Hepatocyte (in vitro differentiated cells): Measurements from ENCODE around the gene HIVEP1. TPM values are rescaled to one million over a fixed set of nuclear protein-coding genes. Genes with fewer than 3 reads are reported as not detected.

ENCODE experiments used
- DNase-seq: peaks from one replicate; pipeline ENCODE4 v3.0.0-alpha.2; 2016; ENCODE audit warnings: low spot score
- H2AFZ ChIP-seq: fragments of 200-600 bp; sonication (generic); 2 replicates; pipeline ENCODE4 v1.6.0; 2016; ENCODE audit warnings: antibody characterized with exemption, mild to moderate bottlenecking
- H3K27ac ChIP-seq: fragments of 200-600 bp; sonication (generic); 2 replicates; pipeline ENCODE4 v1.5.1; 2016; ENCODE audit warnings: mild to moderate bottlenecking
- H3K27me3 ChIP-seq: fragments of 200-600 bp; sonication (generic); 2 replicates; pipeline ENCODE4 v1.6.1; 2016
- H3K36me3 ChIP-seq: fragments of 200-600 bp; sonication (generic); replicated peaks from 2 replicates; pipeline ENCODE4 v1.5.1; 2016; ENCODE audit warnings: low read depth; ENCODE audit not compliant: insufficient read depth
- H3K4me1 ChIP-seq: fragments of 200-600 bp; sonication (generic); 2 replicates; pipeline ENCODE4 v1.5.1; 2016; ENCODE audit warnings: mild to moderate bottlenecking, moderate library complexity; ENCODE audit not compliant: insufficient read depth
- H3K4me2 ChIP-seq: fragments of 200-600 bp; sonication (generic); 2 replicates; pipeline ENCODE4 v1.6.0; 2016
- H3K4me3 ChIP-seq: fragments of 200-600 bp; sonication (generic); 2 replicates; pipeline ENCODE4 v1.5.1; 2016; ENCODE audit warnings: mild to moderate bottlenecking
- H3K79me2 ChIP-seq: fragments of 200-600 bp; sonication (generic); 2 replicates; pipeline ENCODE4 v1.6.0; 2017; ENCODE audit warnings: mild to moderate bottlenecking
- H3K9me2 ChIP-seq: fragments of 200-600 bp; sonication (generic); replicated peaks from 2 replicates; pipeline ENCODE4 v1.6.0; 2017; ENCODE audit warnings: mild to moderate bottlenecking; ENCODE audit not compliant: insufficient read depth
- H3K9me3 ChIP-seq: fragments of 200-600 bp; sonication (generic); 2 replicates; pipeline ENCODE4 v1.5.1; 2016; ENCODE audit warnings: low read depth, mild to moderate bottlenecking
- H4K20me1 ChIP-seq: fragments of 200-600 bp; sonication (generic); 2 replicates; pipeline ENCODE4 v1.6.0; 2016; ENCODE audit warnings: mild to moderate bottlenecking; ENCODE audit not compliant: insufficient read depth, poor library complexity, severe bottlenecking
- EZH2 ChIP-seq: fragments of 200-600 bp; sonication (generic); IDR thresholded peaks from 2 replicates; pipeline ENCODE4 v1.6.1; 2016; ENCODE audit warnings: antibody characterized with exemption, mild to moderate bottlenecking, borderline replicate concordance
- EZH2phosphoT487 ChIP-seq: fragments of 200-600 bp; sonication (generic); IDR thresholded peaks from one replicate; pipeline ENCODE4 v1.6.1; 2018; ENCODE audit warnings: antibody characterized with exemption, mild to moderate bottlenecking, low read depth, moderate library complexity; ENCODE audit not compliant: unreplicated experiment, severe bottlenecking
- WGBS: methylation state at CpG from one replicate; pipeline ENCODE4 v1.1.6; 2016; ENCODE audit warnings: low lambda C conversion rate; ENCODE audit errors: missing lambda C conversion rate; 5-methylcytosine and 5-hydroxymethylcytosine counted together
- polyA plus RNA-seq: library from polyadenylated mRNA; unstranded; fragments of >200 nt; fragmentation: Nextera tagmentation; extraction: Ambion mirVana; gene quantifications from 2 replicates; pipeline ENCODE4 v1.2.1, GENCODE V29; 2016
- total RNA-seq: library from RNA; depleted of rRNA; stranded (reverse); fragments of >200 nt; gene quantifications from 2 replicates; pipeline ENCODE4 v1.2.3, GENCODE V29; 2014
- TF ChIP-seq, protein P1 (sequence below): fragments of 200-600 bp; sonication (generic); IDR thresholded peaks from 2 replicates; pipeline ENCODE4 v1.5.1; 2016; ENCODE audit warnings: antibody characterized with exemption, mild to moderate bottlenecking; ENCODE audit not compliant: poor library complexity

HIVEP1 gene
- total and polyA plus RNA-seq, 2 experiments from 2014 or later, result 8.7 to 33.7 TPM

DNA sequence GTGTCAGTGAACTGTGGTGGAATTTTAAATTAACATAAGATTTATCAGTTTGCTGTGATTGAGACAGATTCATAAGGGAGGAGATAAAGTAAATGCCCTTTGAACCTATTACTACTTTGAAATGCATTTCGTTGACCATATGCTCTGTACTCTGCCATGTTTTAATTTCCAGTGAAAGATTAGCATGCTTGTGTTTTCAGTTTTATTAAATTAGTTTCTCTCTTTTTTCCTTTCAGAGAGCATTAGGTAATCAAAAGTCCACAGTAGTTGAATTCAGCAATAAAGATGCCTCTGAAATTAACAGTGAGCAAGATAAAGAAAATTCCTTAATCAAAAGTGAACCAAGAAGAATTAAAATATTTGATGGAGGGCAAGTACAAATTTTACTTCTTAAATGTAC is 117.4 kb downstream of the HIVEP1 start:
- Histone ChIP-seq H3K9me3 (no peaks in the 10 kb centered on the region), H3K79me2 (peaks cover 14% of the 10 kb centered on the region), H4K20me1 (peaks cover 6% of the 10 kb centered on the region), H3K27me3 (no peaks in the 10 kb centered on the region), H3K36me3 (no peaks in the 10 kb centered on the region), H3K4me2 (no peak overlapping the region), H3K9me2 (no peaks in the 10 kb centered on the region), H2AFZ (no peak overlapping the region), H3K4me1 (no peaks in the 10 kb centered on the region), H3K4me3 (no peak overlapping the region), H3K27ac (no peak overlapping the region)
- no peak for DNase-seq
- WGBS, result 73% methylated on average over 1 of the region's 1 CpG
- TF ChIP-seq EZH2phosphoT487 (no peak), EZH2 (no peak)
- TF ChIP-seq, protein P1, sequence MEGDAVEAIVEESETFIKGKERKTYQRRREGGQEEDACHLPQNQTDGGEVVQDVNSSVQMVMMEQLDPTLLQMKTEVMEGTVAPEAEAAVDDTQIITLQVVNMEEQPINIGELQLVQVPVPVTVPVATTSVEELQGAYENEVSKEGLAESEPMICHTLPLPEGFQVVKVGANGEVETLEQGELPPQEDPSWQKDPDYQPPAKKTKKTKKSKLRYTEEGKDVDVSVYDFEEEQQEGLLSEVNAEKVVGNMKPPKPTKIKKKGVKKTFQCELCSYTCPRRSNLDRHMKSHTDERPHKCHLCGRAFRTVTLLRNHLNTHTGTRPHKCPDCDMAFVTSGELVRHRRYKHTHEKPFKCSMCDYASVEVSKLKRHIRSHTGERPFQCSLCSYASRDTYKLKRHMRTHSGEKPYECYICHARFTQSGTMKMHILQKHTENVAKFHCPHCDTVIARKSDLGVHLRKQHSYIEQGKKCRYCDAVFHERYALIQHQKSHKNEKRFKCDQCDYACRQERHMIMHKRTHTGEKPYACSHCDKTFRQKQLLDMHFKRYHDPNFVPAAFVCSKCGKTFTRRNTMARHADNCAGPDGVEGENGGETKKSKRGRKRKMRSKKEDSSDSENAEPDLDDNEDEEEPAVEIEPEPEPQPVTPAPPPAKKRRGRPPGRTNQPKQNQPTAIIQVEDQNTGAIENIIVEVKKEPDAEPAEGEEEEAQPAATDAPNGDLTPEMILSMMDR, result no peak

DNA sequence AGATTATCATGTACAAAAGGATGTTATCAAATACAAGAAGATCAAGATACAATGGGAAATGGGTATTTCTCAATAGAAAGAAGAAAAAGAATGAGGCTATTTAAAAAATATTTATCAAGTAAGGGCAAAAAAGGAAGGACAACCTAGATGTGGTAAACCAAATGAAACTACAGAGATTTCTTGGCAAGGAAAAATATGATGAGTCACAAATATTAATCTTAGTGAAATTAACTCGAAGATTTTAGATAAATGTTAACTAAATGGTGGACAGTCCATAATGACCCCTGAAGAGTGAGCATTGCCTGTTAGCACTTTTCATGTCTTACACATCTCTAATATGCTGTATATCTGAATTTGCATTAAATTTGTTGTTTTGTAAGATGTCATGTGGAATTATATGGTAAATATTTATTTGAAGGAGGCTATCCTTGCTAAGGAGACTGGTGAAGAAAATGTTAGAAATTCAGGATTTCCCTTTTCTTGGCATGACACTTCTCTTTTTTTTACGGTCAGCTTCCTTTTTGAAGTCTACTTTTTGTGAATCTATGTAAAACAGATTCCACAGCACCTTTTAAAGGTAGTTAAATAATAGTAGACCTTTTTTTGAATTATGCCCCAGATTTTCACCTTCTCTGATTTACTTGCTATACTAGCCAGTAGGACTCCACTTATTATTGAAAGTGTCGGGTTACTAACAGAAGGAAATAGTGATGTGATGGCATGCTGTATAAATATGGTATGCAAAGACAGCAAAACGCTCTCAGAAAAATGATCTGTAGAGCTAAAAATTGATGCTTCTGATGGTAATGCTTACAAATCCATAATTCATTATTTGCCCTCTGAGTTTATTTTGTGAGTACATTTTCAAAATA is 120.5 kb downstream of the HIVEP1 start:
- Histone ChIP-seq H3K4me1 (no peaks in the 10 kb centered on the region), H3K9me3 (no peaks in the 10 kb centered on the region), H3K36me3 (no peaks in the 10 kb centered on the region), H3K9me2 (no peaks in the 10 kb centered on the region), H4K20me1 (peaks cover 6% of the 10 kb centered on the region), H3K27ac (no peak overlapping the region), H3K4me2 (no peak overlapping the region), H3K27me3 (no peaks in the 10 kb centered on the region), H2AFZ (no peak overlapping the region), H3K4me3 (no peak overlapping the region), H3K79me2 (peaks cover 9% of the 10 kb centered on the region)
- WGBS, result 93% methylated on average over 4 of the region's 4 CpGs
- no peak for DNase-seq
- TF ChIP-seq, protein P1, result no peak
- no peak for TF ChIP-seq EZH2phosphoT487

DNA sequence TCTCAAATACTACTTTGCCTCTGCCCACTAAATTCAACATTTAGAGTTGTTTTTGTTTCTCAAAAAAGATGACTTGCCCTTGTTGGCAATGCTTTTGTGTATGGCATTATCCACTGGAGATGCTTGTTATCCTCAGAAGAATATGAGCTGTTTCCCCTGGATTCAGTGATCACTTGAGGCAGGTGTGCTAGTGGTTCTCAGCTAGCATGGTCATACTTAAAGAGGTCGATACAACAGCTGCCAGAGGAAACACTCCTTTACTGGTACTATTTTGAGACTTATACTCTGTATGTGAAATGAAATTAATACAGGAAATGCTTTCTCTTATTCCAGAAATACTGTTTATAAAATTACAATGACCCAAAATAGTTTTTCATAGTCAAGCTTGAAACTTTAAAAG is 122.5 kb downstream of the HIVEP1 start:
- DNase-seq, result no peak
- TF ChIP-seq EZH2, result no peak
- no peak for TF ChIP-seq EZH2phosphoT487
- TF ChIP-seq, protein P1, result no peak
- H3K36me3 ChIP-seq, result no peaks in the 10 kb centered on the region
- H3K4me1 ChIP-seq, result no peaks in the 10 kb centered on the region
- no peak overlapping the region for H2AFZ ChIP-seq
- no peak overlapping the region for H3K4me3 ChIP-seq
- no peaks in the 10 kb centered on the region for H3K9me2 ChIP-seq
- no peak overlapping the region for H3K4me2 ChIP-seq
- no peak overlapping the region for H3K27ac ChIP-seq
- no peaks in the 10 kb centered on the region for H3K9me3 ChIP-seq
- 100% methylated on average over 1 of the region's 1 CpG for WGBS
- peaks cover under 1% of the 10 kb centered on the region for H4K20me1 ChIP-seq
- H3K27me3 ChIP-seq, result no peaks in the 10 kb centered on the region
- peaks cover 6% of the 10 kb centered on the region for H3K79me2 ChIP-seq
